C4-2B (cell line): Measurements from ENCODE around the gene RBMS3.

Source experiments
- CTCF ChIP-seq: fragments of 450-650 bp; conservative IDR thresholded peaks from 2 replicates; pipeline ENCODE4 v1.5.1; 2017; ENCODE audit warnings: mild to moderate bottlenecking
- ZFX ChIP-seq: fragments of 450-650 bp; IDR thresholded peaks from 2 replicates; pipeline ENCODE4 v1.6.1; 2017

- TF ChIP-seq CTCF (no peak), ZFX (no peak)
Observed at GRCh38 chr3:29576675-29577074, 295.8 kb downstream of the RBMS3 start.
